HL-60 (cell line): ENCODE results near the gene EYA2.

Experiments used
- DNase-seq, 2 experiments: peaks; one replicate each; pipeline ENCODE4 v3.0.0-alpha.2; 2010 to 2020; ENCODE audit warnings: low read depth in 1 of 2, low spot score in 1 of 2
- H3K27ac ChIP-seq: fragments of 250-450 bp; sonication (Bioruptor Pico); replicated peaks from 2 replicates; pipeline ENCODE4 v1.5.1; 2020; ENCODE audit warnings: mild to moderate bottlenecking, moderate library complexity
- H3K27me3 ChIP-seq: fragments of 250-450 bp; sonication (Bioruptor Pico); 2 replicates; pipeline ENCODE4 v1.5.1; 2021; ENCODE audit warnings: mild to moderate bottlenecking, moderate library complexity; ENCODE audit not compliant: insufficient read depth, poor library complexity, severe bottlenecking
- H3K4me3 ChIP-seq: replicated peaks from 2 replicates; pipeline ENCODE4 v1.5.1; 2011; ENCODE audit warnings: mild to moderate bottlenecking, control low read depth, low read length; ENCODE audit not compliant: insufficient read depth
- GABPA ChIP-seq: IDR thresholded peaks from 2 replicates; pipeline ENCODE4 v1.6.1; 2012; ENCODE audit warnings: low read depth
- POLR2AphosphoS5 ChIP-seq: IDR thresholded peaks from 2 replicates; pipeline ENCODE4 v1.6.1; 2012; ENCODE audit warnings: low read depth
- REST ChIP-seq: IDR thresholded peaks from 2 replicates; pipeline ENCODE4 v1.6.1; 2012; ENCODE audit warnings: low read depth; ENCODE audit not compliant: insufficient replicate concordance
- SPI1 ChIP-seq: IDR thresholded peaks from 2 replicates; pipeline ENCODE4 v1.6.1; 2012; ENCODE audit warnings: low read depth, mild to moderate bottlenecking, borderline replicate concordance
- TF ChIP-seq, protein P1 (sequence below): IDR thresholded peaks from one replicate; pipeline ENCODE4 v1.5.1; 2011; ENCODE audit warnings: low read length, control low read depth, inconsistent platforms; ENCODE audit not compliant: insufficient read depth

EYA2 gene

DNA sequence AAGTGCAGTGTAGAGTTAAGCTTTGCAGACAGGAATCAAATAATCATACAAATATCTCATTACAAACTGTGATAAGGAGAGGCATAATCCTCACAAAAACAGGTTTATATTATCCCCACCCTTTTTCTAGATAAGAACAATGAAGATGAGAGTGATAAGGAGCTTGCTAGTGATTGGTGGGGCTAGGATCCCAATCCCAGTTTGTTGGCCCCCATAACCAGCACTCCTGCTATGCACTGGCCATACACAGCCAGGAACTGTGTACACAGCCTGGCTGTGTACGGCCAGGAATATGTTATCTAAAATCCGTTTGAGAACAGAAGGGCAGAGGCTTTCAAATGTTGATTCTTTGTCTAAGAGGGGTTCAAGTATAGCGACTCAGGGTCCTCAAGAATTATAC, 180.6 kb downstream of the EYA2 start:
- Histone ChIP-seq H3K27ac (no peak overlapping the region), H3K27me3 (no peaks in the 10 kb centered on the region), H3K4me3 (no peak overlapping the region)
- DNase-seq, result no peak
- TF ChIP-seq, protein P1, sequence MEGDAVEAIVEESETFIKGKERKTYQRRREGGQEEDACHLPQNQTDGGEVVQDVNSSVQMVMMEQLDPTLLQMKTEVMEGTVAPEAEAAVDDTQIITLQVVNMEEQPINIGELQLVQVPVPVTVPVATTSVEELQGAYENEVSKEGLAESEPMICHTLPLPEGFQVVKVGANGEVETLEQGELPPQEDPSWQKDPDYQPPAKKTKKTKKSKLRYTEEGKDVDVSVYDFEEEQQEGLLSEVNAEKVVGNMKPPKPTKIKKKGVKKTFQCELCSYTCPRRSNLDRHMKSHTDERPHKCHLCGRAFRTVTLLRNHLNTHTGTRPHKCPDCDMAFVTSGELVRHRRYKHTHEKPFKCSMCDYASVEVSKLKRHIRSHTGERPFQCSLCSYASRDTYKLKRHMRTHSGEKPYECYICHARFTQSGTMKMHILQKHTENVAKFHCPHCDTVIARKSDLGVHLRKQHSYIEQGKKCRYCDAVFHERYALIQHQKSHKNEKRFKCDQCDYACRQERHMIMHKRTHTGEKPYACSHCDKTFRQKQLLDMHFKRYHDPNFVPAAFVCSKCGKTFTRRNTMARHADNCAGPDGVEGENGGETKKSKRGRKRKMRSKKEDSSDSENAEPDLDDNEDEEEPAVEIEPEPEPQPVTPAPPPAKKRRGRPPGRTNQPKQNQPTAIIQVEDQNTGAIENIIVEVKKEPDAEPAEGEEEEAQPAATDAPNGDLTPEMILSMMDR, result no peak
- no peak for TF ChIP-seq POLR2AphosphoS5
- TF ChIP-seq SPI1, result no peak
- no peak for TF ChIP-seq REST
- no peak for TF ChIP-seq GABPA

GRCh38 chr20:47079047-47079446, 184.4 kb downstream of the EYA2 start:
- H3K4me3 ChIP-seq, result no peak overlapping the region
- no peak overlapping the region for H3K27ac ChIP-seq
- no peaks in the 10 kb centered on the region for H3K27me3 ChIP-seq
- TF ChIP-seq POLR2AphosphoS5 (no peak), REST (no peak), GABPA (no peak), SPI1 (no peak)
- TF ChIP-seq, protein P1, result no peak
- DNase-seq, result no peak

DNA sequence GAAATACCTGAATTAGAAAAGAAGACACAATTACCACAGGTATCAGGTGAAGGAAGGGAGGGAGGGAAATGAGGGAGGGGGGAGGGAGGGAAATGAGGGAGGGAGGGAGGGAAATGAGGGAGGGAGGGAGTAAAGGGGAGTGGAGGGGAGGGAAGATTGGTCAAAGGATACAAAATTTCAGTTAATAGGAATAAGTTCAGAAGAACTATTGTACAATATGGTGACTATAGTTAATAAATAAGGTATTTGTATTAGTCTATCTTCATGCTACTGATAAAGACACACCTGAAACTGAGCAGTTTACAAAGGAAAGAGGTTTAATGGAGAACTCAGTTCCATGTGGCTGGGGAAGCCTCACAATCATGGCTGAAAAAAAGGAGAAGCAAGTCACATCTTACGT, 185.7 kb downstream of the EYA2 start:
- no peak for TF ChIP-seq GABPA
- TF ChIP-seq, protein P1, result no peak
- TF ChIP-seq SPI1, result no peak
- TF ChIP-seq POLR2AphosphoS5, result no peak
- no peak for TF ChIP-seq REST
- no peak for DNase-seq

More for the DNA sequence above, 185.7 kb downstream of the EYA2 start:
- Histone ChIP-seq H3K27ac (no peak overlapping the region), H3K27me3 (no peaks in the 10 kb centered on the region), H3K4me3 (no peak overlapping the region)
